Activated CD4-positive, alpha-beta memory T cell treated with anti-CD3 and anti-CD28 coated beads for 36 hours (primary cell): ENCODE data around the gene ISG20. TPM values are rescaled to one million over a fixed set of nuclear protein-coding genes. Genes with fewer than 3 reads are reported as not detected.
A peak's percentile ranks its signal among the peaks of the same experiment; 100 is the strongest.
"Not testable (repeated sequence)": the region's sequence is repeated elsewhere in the genome, so short reads cannot be mapped to it uniquely, and the experiment has no call there.

ENCODE experiments used
- CTCF ChIA-PET: fragments of 350-600 bp; sonication (Branson Sonifier 250); formaldehyde crosslinking; loops from one replicate; lab custom pipeline; 2021; ENCODE audit warnings: antibody characterized with exemption, inconsistent platforms; lab: Charles Lee
- POLR2A ChIA-PET: fragments of 350-600 bp; sonication (Branson Sonifier 250); formaldehyde crosslinking; loops from one replicate; lab custom pipeline; 2021; ENCODE audit warnings: antibody characterized with exemption; lab: Charles Lee
- DNase-seq: peaks from one replicate; pipeline ENCODE4 v3.0.0-alpha.2; 2020
- H3K27ac Mint-ChIP-seq: one replicate; pipeline ENCODE4 v1.8.0; 2021; ENCODE audit warnings: mixed read lengths
- H3K27me3 Mint-ChIP-seq: one replicate; pipeline ENCODE4 v1.8.0; 2021; ENCODE audit warnings: mixed read lengths
- H3K36me3 Mint-ChIP-seq: one replicate; pipeline ENCODE4 v1.8.0; 2021; ENCODE audit warnings: mixed read lengths
- H3K4me1 Mint-ChIP-seq: one replicate; pipeline ENCODE4 v1.8.0; 2021; ENCODE audit warnings: low read depth, mixed read lengths
- H3K4me3 Mint-ChIP-seq: one replicate; pipeline ENCODE4 v1.8.0; 2021; ENCODE audit warnings: mild to moderate bottlenecking, mixed read lengths
- H3K9me3 Mint-ChIP-seq: one replicate; pipeline ENCODE4 v1.8.0; 2021; ENCODE audit warnings: mixed read lengths
- intact Hi-C: fragments of 100-400 bp; cut with micrococcal nuclease; formaldehyde crosslinking; loops from one replicate; pipeline ENCODE4 v1.15.1; 2023
- total RNA-seq, 2 experiments: library from RNA; stranded (reverse); gene quantifications; one replicate each; pipeline ENCODE4 v1.2.3, GENCODE V29; 2021

ISG20 gene
- total RNA-seq, 2 experiments from 2014 or later = 68.2 to 74.5 TPM

- Mint-ChIP-seq H3K27me3 (no peaks in the 10 kb centered on the region), H3K36me3 (peaks cover 81% of the 10 kb centered on the region), H3K27ac (peak overlapping the region; percentile 87), H3K4me1 (peaks cover 91% of the 10 kb centered on the region), H3K9me3 (no peaks in the 10 kb centered on the region), H3K4me3 (no peak overlapping the region)
- POLR2A ChIA-PET = interaction anchor here (0.5 kb wide), 1 partner anchor 1446 kb away, joined by 4 read pairs; no protein-coding TSS in a partner anchor
- DNase-seq = no peak
- CTCF ChIA-PET = no interaction called here
- intact Hi-C loops = loop anchor here (10.0 kb wide), 2 partner anchors 536 to 706 kb away; partner anchors contain the start of gene POLG
Observed at GRCh38 chr15:88629071-88629470, 9.7 kb upstream of the ISG20 start.

GRCh38 chr15:88630141-88630721 lies 8.6 kb upstream of the ISG20 start:
- CTCF ChIA-PET = interaction anchor here (1.3 to 1.5 kb wide), 2 partner anchors 73 to 274 kb away, joined by 3 to 4 read pairs; no protein-coding TSS in a partner anchor
- peak; percentile 48 for DNase-seq

GRCh38 chr15:88630798-88631463 lies 7.9 kb upstream of the ISG20 start:
- H3K4me3 Mint-ChIP-seq = no peak overlapping the region
- ChIA-PET CTCF (interaction anchor here (1.3 to 1.5 kb wide), 2 partner anchors 73 to 274 kb away, joined by 3 to 4 read pairs; no protein-coding TSS in a partner anchor), POLR2A (interaction anchor here (1.3 kb wide), 1 partner anchor 15 kb away, joined by 3 read pairs; no protein-coding TSS in a partner anchor)

More at GRCh38 chr15:88630141-88630721, 8.6 kb upstream of the ISG20 start:
- Mint-ChIP-seq H3K9me3 (no peaks in the 10 kb centered on the region), H3K27me3 (no peaks in the 10 kb centered on the region), H3K4me1 (peaks cover 90% of the 10 kb centered on the region), H3K4me3 (no peak overlapping the region), H3K27ac (peak overlapping the region; percentile 87), H3K36me3 (peaks cover 80% of the 10 kb centered on the region)
- intact Hi-C loops = no loop called here
- POLR2A ChIA-PET = interaction anchor here (1.3 kb wide), 1 partner anchor 15 kb away, joined by 3 read pairs; no protein-coding TSS in a partner anchor

GRCh38 chr15:88631464-88632028 lies 7.3 kb upstream of the ISG20 start:
- Mint-ChIP-seq H3K4me1 (peaks cover 92% of the 10 kb centered on the region), H3K27ac (peak overlapping the region; percentile 61), H3K36me3 (peaks cover 78% of the 10 kb centered on the region), H3K27me3 (no peaks in the 10 kb centered on the region), H3K4me3 (no peak overlapping the region), H3K9me3 (no peaks in the 10 kb centered on the region)
- DNase-seq = no peak
- ChIA-PET CTCF (interaction anchor here (1.3 to 2.7 kb wide), 3 partner anchors 8 to 273 kb away, joined by 3 to 16 read pairs (median 4); no protein-coding TSS in a partner anchor), POLR2A (no interaction called here)
- intact Hi-C loops = no loop called here

More at GRCh38 chr15:88630798-88631463, 7.9 kb upstream of the ISG20 start:
- intact Hi-C loops = no loop called here
- Mint-ChIP-seq H3K9me3 (no peaks in the 10 kb centered on the region), H3K27ac (peak overlapping the region; percentile 87), H3K4me1 (peaks cover 92% of the 10 kb centered on the region), H3K27me3 (no peaks in the 10 kb centered on the region), H3K36me3 (peaks cover 77% of the 10 kb centered on the region)
- no peak for DNase-seq

GRCh38 chr15:88632797-88633196 lies 6.0 kb upstream of the ISG20 start:
- DNase-seq, intact Hi-C loops, H3K4me3 Mint-ChIP-seq, H3K9me3 Mint-ChIP-seq, H3K27me3 Mint-ChIP-seq: not testable (repeated sequence)
- Mint-ChIP-seq H3K27ac (peak overlapping the region; percentile 66), H3K4me1 (peaks cover 92% of the 10 kb centered on the region), H3K36me3 (peaks cover 69% of the 10 kb centered on the region)
- ChIA-PET CTCF (interaction anchor here (0.6 to 2.7 kb wide), 3 partner anchors 9 to 31 kb away, joined by 3 to 16 read pairs (median 4); no protein-coding TSS in a partner anchor), POLR2A (interaction anchor here (1.0 to 1.3 kb wide), 2 partner anchors 11 to 17 kb away, joined by 4 read pairs; partner anchors contain the start of gene AEN)

DNA sequence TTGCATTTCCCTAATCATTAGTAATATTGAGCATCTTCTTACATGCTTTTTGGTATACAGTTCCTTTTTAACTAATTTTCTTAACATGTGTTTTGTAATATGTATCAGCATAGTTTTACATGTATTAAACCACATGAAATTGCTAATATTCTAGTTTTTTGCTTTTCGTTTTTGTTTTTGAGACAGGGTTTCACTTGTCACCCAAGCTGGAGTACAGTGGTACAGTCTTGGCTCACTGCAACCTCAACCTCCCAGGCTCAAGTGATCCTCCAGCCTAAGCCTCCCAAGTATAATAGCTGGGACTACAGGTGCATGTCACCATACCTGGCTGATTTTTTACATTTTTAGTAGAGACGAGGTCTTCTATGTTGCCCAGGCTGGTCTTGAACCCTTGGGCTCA lies 4.4 kb upstream of the ISG20 start:
- CTCF ChIA-PET = interaction anchor here (2.3 to 2.7 kb wide), 2 partner anchors 10 kb away, joined by 16 to 30 read pairs; no protein-coding TSS in a partner anchor
- H3K9me3 Mint-ChIP-seq = no peaks in the 10 kb centered on the region
- H3K27me3 Mint-ChIP-seq = no peaks in the 10 kb centered on the region
- peak overlapping the region; percentile 66 for H3K27ac Mint-ChIP-seq
- POLR2A ChIA-PET = interaction anchor here (1.9 to 3.8 kb wide), 2 partner anchors 10 to 167 kb away, joined by 4 to 22 read pairs; partner anchors contain the start of genes MRPL46 and MRPS11
- no peak for DNase-seq
- H3K36me3 Mint-ChIP-seq = peaks cover 55% of the 10 kb centered on the region
- intact Hi-C loops = loop anchor here (2.0 kb wide), 1 partner anchor 14 kb away; no protein-coding TSS in a partner anchor
- H3K4me3 Mint-ChIP-seq = no peak overlapping the region
- H3K4me1 Mint-ChIP-seq = peaks cover 88% of the 10 kb centered on the region

GRCh38 chr15:88635318-88635717 lies 3.5 kb upstream of the ISG20 start:
- CTCF ChIA-PET = interaction anchor here (1.2 to 2.3 kb wide), 2 partner anchors 8 to 11 kb away, joined by 5 to 30 read pairs; no protein-coding TSS in a partner anchor
- peak; percentile 49 for DNase-seq
- H3K27ac Mint-ChIP-seq = peak overlapping the region; percentile 99
- peaks cover 88% of the 10 kb centered on the region for H3K4me1 Mint-ChIP-seq
- no peaks in the 10 kb centered on the region for H3K9me3 Mint-ChIP-seq
- H3K36me3 Mint-ChIP-seq = peaks cover 54% of the 10 kb centered on the region
- POLR2A ChIA-PET = interaction anchor here (0.7 to 3.8 kb wide), 5 partner anchors 9 to 168 kb away, joined by 3 to 22 read pairs (median 4); partner anchors contain the start of genes MRPL46 and MRPS11
- no peaks in the 10 kb centered on the region for H3K27me3 Mint-ChIP-seq
- intact Hi-C loops = loop anchor here (2.0 kb wide), 1 partner anchor 13 kb away; no protein-coding TSS in a partner anchor
- no peak overlapping the region for H3K4me3 Mint-ChIP-seq

GRCh38 chr15:88636050-88636449 lies 2.8 kb upstream of the ISG20 start:
- Mint-ChIP-seq H3K27me3 (no peaks in the 10 kb centered on the region), H3K4me3 (peak overlapping the region; percentile 60), H3K9me3 (no peaks in the 10 kb centered on the region), H3K27ac (peak overlapping the region; percentile 99), H3K4me1 (peaks cover 83% of the 10 kb centered on the region), H3K36me3 (peaks cover 50% of the 10 kb centered on the region)
- intact Hi-C loops = no loop called here
- ChIA-PET POLR2A (interaction anchor here (0.7 to 3.8 kb wide), 5 partner anchors 10 to 169 kb away, joined by 3 to 22 read pairs (median 4); partner anchors contain the start of genes MRPL46 and MRPS11), CTCF (interaction anchor here (1.2 to 2.3 kb wide), 2 partner anchors 9 to 11 kb away, joined by 5 to 30 read pairs; no protein-coding TSS in a partner anchor)
- peak; percentile 78 for DNase-seq

DNA sequence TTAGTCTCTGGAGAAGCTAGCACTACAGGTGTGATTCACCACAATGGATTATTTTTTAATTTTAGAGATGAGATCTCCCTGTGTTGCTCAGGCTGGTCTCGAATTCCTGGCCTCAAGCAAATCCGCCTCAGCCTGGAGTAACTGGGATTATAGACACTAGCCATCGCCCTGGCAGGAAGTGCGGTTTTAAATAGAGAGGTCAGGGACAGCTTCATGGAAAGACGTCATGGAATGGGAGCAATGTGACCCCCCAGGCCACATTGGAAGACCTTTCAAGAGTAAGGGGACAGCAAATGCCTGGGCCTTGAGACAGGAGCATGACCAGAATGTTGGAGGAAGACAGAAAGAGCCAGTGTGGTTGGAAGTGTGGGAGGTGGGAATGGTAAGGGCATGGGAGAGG lies 2.2 kb upstream of the ISG20 start:
- Mint-ChIP-seq H3K27ac (peak overlapping the region; percentile 99), H3K4me3 (peak overlapping the region; percentile 60), H3K4me1 (peaks cover 80% of the 10 kb centered on the region), H3K27me3 (no peaks in the 10 kb centered on the region), H3K9me3 (no peaks in the 10 kb centered on the region), H3K36me3 (peaks cover 45% of the 10 kb centered on the region)
- no peak for DNase-seq
- ChIA-PET POLR2A (interaction anchor here (1.6 to 3.8 kb wide), 3 partner anchors 10 to 169 kb away, joined by 4 to 22 read pairs (median 8); partner anchors contain the start of genes MRPL46 and MRPS11), CTCF (interaction anchor here (1.2 to 2.3 kb wide), 2 partner anchors 9 to 12 kb away, joined by 5 to 30 read pairs; no protein-coding TSS in a partner anchor)
- intact Hi-C loops = no loop called here

GRCh38 chr15:88637436-88637835 lies 1.4 kb upstream of the ISG20 start:
- H3K4me3 Mint-ChIP-seq = peak overlapping the region; percentile 82
- H3K9me3 Mint-ChIP-seq = no peaks in the 10 kb centered on the region
- H3K36me3 Mint-ChIP-seq = peaks cover 43% of the 10 kb centered on the region
- ChIA-PET CTCF (interaction anchor here (2.4 kb wide), 1 partner anchor 267 kb away, joined by 7 read pairs; no protein-coding TSS in a partner anchor), POLR2A (interaction anchor here (1.7 kb wide), 1 partner anchor 12 kb away, joined by 6 read pairs; no protein-coding TSS in a partner anchor)
- H3K27ac Mint-ChIP-seq = peak overlapping the region; percentile 99
- intact Hi-C loops = no loop called here
- DNase-seq = no peak
- H3K4me1 Mint-ChIP-seq = peaks cover 78% of the 10 kb centered on the region
- no peaks in the 10 kb centered on the region for H3K27me3 Mint-ChIP-seq
